CD4-positive, alpha-beta T cell treated with Interleukin-12 subunit alpha and Interleukin-12 subunit beta, for 1 hour (primary cell): ENCODE results near the gene CT45A6.
"Not testable (repeated sequence)": the region's sequence is repeated elsewhere in the genome, so short reads cannot be mapped to it uniquely, and the experiment has no call there.

Experiments
- DNase-seq: peaks from one replicate; pipeline ENCODE4 v3.0.0-alpha.2; 2020

CT45A6 gene

GRCh38 chrX:135802687-135803086 is at the start of gene CT45A6:
Gene CT45A6 (minus strand): TSS chrX:135802787. CDS start chrX:135798993, 3,794 bp downstream.
- not testable (repeated sequence) for DNase-seq

- DNase-seq, result not testable (repeated sequence)
Observed at GRCh38 chrX:135837180-135837579, 34.6 kb upstream of the CT45A6 start, which contains the start of gene CT45A7. Gene CT45A7 (minus strand): TSS chrX:135837280. CDS start chrX:135833533, 3,747 bp downstream.

DNA sequence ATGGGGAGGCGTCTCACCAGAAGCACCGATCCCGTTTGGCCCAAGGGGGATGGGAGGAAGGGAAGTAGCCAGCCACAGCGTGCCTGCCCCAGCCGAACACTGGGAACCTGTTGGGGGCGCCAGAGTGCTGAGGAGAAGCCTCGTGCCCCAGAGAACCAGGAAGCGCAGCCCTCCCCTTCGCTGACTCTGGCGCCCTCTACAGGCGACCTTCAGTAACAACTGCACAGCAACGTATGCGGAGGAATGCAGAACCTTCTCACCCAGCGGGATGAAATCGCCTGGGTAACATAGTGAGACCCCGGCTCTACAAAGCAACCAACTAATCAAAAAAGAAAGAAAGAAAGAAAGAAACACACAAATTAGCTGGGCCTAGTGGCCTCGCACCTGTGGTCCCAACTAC is 17.3 kb upstream of the CT45A6 start, which contains the start of gene CT45A2:
TSS of gene CT45A2 (minus strand) at position 101 of the 400 bp plus-strand sequence. CDS start 3,747 bp downstream, outside the sequence.
- not testable (repeated sequence) for DNase-seq

DNA sequence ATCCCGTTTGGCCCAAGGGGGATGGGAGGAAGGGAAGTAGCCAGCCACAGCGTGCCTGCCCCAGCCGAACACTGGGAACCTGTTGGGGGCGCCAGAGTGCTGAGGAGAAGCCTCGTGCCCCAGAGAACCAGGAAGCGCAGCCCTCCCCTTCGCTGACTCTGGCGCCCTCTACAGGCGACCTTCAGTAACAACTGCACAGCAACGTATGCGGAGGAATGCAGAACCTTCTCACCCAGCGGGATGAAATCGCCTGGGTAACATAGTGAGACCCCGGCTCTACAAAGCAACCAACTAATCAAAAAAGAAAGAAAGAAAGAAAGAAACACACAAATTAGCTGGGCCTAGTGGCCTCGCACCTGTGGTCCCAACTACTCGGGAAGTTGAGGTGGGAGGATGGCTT is 17.2 kb downstream of the CT45A6 start, which contains the start of gene CT45A5:
TSS of gene CT45A5 (minus strand) at position 101 of the 400 bp plus-strand sequence. CDS start 3,774 bp downstream, outside the sequence.
- not testable (repeated sequence) for DNase-seq

DNA sequence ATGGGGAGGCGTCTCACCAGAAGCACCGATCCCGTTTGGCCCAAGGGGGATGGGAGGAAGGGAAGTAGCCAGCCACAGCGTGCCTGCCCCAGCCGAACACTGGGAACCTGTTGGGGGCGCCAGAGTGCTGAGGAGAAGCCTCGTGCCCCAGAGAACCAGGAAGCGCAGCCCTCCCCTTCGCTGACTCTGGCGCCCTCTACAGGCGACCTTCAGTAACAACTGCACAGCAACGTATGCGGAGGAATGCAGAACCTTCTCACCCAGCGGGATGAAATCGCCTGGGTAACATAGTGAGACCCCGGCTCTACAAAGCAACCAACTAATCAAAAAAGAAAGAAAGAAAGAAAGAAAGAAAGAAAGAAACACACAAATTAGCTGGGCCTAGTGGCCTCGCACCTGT is 34.5 kb downstream of the CT45A6 start, which contains the start of gene CT45A3:
TSS of gene CT45A3 (minus strand) at position 101 of the 400 bp plus-strand sequence. CDS start 3,747 bp downstream, outside the sequence.
- not testable (repeated sequence) for DNase-seq

DNA sequence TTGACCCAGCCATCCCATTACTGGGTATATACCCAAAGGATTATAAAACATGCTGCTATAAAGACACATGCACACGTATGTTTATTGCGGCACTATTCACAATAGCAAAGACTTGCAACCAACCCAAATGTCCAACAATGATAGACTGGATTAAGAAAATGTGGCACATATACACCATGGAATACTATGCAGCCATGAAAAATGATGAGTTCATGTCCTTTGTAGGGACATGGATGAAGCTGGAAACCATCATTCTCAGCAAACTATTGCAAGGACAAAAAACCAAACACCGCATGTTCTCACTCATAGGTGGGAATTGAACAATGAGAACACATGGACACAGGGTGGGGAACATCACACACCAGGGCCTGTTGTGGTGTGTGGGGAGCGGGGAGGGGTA is 57.8 kb downstream of the CT45A6 start:
- not testable (repeated sequence) for DNase-seq
